ENCODE results near the gene NHLRC1.
"Not testable (repeated sequence)": the region's sequence is repeated elsewhere in the genome, so short reads cannot be mapped to it uniquely, and the experiment has no call there.

NHLRC1 gene

GRCh38 chr6:18122128-18123093 lies at the start of gene NHLRC1:
TSS of gene NHLRC1 (minus strand) at chr6:18122677. CDS start at chr6:18122606, 71 bp downstream.
- in situ Hi-C loops (cut with HindIII; ENCODE audit: low sequenced_read_pairs) = no loop called here

DNA sequence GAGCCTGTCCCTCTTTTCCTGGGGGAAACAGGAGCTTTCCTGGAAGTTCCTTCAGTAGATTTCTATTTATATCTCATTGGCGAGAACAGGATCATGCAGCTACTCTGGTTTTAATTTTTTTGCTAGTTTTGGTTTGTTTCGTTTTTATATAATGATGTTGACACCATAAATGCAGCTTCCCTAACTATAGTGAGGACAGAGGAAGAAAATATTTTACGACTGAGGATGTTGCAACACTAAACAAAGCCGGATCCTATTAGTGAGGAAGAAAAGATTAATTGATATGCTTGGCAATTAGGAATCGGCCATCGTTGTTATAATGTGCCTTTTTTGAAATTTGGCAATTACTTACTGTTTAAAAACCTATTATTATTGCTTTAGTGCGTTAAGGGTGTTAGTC lies 49.4 kb upstream of the NHLRC1 start:
- in situ Hi-C loops (cut with HindIII; ENCODE audit: low sequenced_read_pairs) = no loop called here

DNA sequence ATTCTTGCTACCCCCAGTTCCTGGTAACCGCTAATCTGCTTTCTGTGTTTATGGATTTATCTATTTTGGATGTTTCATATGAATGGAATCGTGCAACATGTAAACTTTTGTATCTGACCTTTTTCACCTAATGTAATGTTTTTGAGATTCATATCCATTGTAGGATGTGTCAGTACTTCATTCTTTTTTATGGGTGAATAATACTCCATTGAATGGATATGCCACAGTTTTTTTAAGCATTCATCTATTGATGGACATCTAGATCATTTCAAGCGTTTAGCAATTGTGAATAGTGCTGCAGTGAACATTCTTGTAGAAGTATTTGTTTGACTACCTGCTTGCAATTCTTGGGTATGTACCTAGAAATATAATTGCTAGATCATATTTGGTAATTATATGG lies 45.8 kb upstream of the NHLRC1 start:
- in situ Hi-C loops (cut with HindIII; ENCODE audit: low sequenced_read_pairs) = no loop called here

- in situ Hi-C loops (cut with HindIII; ENCODE audit: low sequenced_read_pairs) = no loop called here
Observed at GRCh38 chr6:18166312-18167036, 44.0 kb upstream of the NHLRC1 start.

GRCh38 chr6:18165751-18166150 lies 43.3 kb upstream of the NHLRC1 start:
- in situ Hi-C loops (cut with HindIII; ENCODE audit: low sequenced_read_pairs) = no loop called here

DNA sequence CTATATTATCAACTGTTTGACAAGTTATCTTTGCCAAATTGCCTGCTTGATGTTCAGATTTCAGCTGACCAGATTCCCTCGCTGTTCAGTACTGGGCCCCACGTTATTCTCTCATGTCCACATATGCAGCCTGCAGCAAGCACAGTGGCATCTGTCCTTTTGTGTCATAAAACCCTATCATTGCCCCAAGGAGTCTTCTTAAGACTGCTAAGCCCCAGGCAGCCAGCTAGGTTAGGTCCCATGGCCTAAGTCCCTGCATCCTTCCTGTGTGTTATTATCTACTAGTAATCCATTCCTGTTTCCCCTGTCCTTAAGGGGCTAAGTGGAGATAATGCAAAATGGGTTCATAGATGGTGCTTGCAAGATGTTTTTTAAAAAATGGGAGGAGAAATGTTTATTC lies 39.9 kb upstream of the NHLRC1 start:
- in situ Hi-C loops (cut with HindIII; ENCODE audit: low sequenced_read_pairs) = no loop called here

DNA sequence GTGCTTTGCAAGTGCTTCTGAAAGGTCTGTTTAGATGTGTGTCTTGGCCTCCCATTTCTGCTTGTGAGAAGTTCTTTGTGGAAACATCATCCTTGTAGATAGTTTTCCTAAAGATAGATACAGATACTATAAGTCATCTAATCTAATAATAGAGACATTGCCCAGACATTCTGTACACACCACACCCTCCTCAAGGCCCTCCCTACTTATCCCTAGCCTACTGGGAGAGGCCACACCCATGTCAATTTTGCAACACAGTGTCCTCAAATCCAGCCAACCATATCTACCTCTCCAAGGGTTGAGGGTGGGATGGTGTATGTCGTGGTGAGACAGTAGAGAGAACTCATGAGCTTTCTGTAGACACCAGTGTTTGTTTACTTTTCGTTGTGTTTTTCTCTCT lies 39.0 kb upstream of the NHLRC1 start:
- in situ Hi-C loops (cut with HindIII; ENCODE audit: low sequenced_read_pairs) = no loop called here

- in situ Hi-C loops (cut with HindIII; ENCODE audit: low sequenced_read_pairs) = no loop called here
Observed at GRCh38 chr6:18160911-18161310, 38.4 kb upstream of the NHLRC1 start.

- in situ Hi-C loops (cut with HindIII; ENCODE audit: low sequenced_read_pairs) = no loop called here
Observed at GRCh38 chr6:18155864-18156421, 33.5 kb upstream of the NHLRC1 start.

- in situ Hi-C loops (cut with HindIII; ENCODE audit: low sequenced_read_pairs) = no loop called here
Observed at GRCh38 chr6:18155150-18155863, 32.8 kb upstream of the NHLRC1 start, which contains the start of gene KDM1B. TSS of gene KDM1B (plus strand) at chr6:18155422. CDS start at chr6:18159896, 4,474 bp downstream.

DNA sequence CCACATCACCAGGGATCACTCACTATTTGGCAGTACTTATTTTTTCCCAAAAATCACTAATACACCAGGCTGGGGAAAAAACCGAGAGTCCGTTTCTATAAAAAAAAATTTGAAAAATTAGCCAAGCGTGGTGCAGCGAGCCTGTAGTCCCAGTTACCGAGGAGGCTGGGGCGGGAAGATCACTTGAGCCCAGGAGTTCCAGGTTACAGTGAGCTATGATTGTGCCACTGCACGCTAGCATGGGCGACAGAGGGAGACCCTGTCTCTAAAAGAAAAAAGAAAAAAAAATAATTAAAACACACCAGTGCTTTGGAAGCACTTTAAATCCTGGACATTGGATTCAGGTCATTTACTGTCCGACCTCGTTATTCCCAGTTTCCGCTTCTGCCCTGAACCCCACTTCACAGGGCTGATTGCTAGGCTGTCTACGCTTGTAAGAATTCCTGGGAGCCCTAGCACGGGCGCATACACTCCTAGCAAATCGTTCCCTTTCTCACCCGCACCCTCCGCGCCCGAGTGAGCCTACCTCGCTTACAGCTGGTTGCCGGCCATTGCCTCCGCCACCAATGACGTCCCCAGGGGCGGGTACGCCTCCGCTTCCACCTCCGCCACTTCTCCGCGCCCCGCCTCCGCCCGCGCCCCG lies 32.2 kb upstream of the NHLRC1 start, which contains the start of gene TPMT:
Gene TPMT, minus strand, starts transcription at position 571 of the 643 bp plus-strand sequence. CDS start 5,950 bp downstream, outside the sequence.
- in situ Hi-C loops (cut with HindIII; ENCODE audit: low sequenced_read_pairs) = no loop called here

- in situ Hi-C loops (cut with HindIII; ENCODE audit: low sequenced_read_pairs) = no loop called here
Observed at GRCh38 chr6:18153311-18153703, 30.8 kb upstream of the NHLRC1 start.

DNA sequence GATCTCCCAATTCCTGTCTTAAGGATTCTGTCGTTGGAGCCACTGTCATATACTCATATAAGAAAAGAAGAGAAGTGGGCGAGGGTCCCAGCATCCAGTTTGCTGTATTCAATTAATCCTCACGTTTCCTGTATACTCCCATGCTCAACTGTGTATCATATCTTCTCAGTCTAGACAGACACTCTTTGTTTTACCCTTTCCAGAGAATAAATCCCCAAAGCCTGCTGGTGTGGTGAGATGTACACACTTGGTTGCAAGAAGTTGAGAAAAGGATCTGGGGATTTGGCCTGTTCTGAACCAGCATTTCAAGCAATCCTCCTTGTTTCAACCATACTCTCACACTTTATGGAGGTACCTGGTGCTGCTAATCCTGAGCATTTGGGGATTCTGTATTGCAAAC lies 29.3 kb upstream of the NHLRC1 start:
- in situ Hi-C loops (cut with HindIII; ENCODE audit: low sequenced_read_pairs) = no loop called here

DNA sequence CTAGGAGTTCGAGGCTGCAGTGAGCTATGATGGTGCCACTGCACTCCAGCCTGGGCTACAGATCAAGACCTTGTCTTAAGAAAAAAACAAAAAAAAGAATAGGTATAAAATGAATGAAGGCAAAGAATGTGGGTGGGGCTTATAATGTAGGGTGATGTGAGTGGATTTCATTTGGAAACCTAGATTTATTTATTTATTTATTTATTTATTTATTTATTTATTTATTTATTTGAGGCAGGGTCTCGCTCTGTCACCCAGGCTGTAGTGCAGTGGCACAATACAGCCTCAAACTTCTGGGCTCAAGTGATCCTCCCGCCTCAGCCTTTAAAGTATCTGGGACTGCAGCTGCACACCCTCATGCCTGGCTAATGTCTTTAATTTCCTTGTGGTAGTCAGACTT lies 28.9 kb upstream of the NHLRC1 start:
- in situ Hi-C loops (cut with HindIII; ENCODE audit: low sequenced_read_pairs) = not testable (repeated sequence)

GRCh38 chr6:18148304-18149025 lies 26.0 kb upstream of the NHLRC1 start:
- in situ Hi-C loops (cut with HindIII; ENCODE audit: low sequenced_read_pairs) = no loop called here

- in situ Hi-C loops (cut with HindIII; ENCODE audit: low sequenced_read_pairs) = no loop called here
Observed at GRCh38 chr6:18147616-18148015, 25.1 kb upstream of the NHLRC1 start.

GRCh38 chr6:18147160-18147559 lies 24.7 kb upstream of the NHLRC1 start:
- in situ Hi-C loops (cut with HindIII; ENCODE audit: low sequenced_read_pairs) = no loop called here

DNA sequence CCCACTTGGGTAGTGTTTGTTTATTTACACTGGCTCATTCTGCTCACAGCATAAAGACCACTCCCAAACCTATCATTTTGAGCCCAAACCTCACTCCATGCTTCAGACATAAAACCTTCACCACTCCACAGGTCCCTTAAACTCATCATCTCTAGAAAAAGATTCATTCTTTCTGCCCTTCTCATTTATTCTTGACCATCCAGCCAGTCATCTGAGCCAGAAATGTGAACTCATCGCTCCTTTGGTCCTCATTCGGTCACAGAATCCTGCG lies 20.0 kb upstream of the NHLRC1 start:
- in situ Hi-C loops (cut with HindIII; ENCODE audit: low sequenced_read_pairs) = no loop called here

- in situ Hi-C loops (cut with HindIII; ENCODE audit: low sequenced_read_pairs) = no loop called here
Observed at GRCh38 chr6:18141805-18142590, 19.5 kb upstream of the NHLRC1 start.

Data from DLD1 (cell line).